ENCODE measurements around the gene USP36.

- peak; percentile 78 for TF ChIP-seq GATA2 (IDR thresholded peaks at IDR 0.05; ENCODE audit: low read depth, low read length)
- no peak for TF ChIP-seq GATA3 (IDR thresholded peaks at IDR 0.05; ENCODE audit: low read depth, low read length)
These were observed 21.7 kb downstream of the USP36 start for GRCh38 chr17:78818932-78819331.

Measured in SH-SY5Y (cell line).